H9 (cell line): Measurements from ENCODE around the gene SH3BP1. TPM values are rescaled to one million over a fixed set of nuclear protein-coding genes. Genes with fewer than 3 reads are reported as not detected.
A peak's percentile ranks its signal among the peaks of the same experiment; 100 is the strongest.

ENCODE experiments used
- DNase-seq: peaks from one replicate; pipeline ENCODE4 v3.0.0-alpha.2; 2017
- H2AFZ ChIP-seq: one replicate; pipeline ENCODE4 v1.6.1; 2013; ENCODE audit warnings: mild to moderate bottlenecking, low read length, control low read depth, moderate library complexity
- H2AK5ac ChIP-seq: 2 replicates; pipeline ENCODE4 v1.6.1; 2013; ENCODE audit warnings: low read length, control low read depth, mixed read lengths; ENCODE audit not compliant: insufficient read length
- H2BK120ac ChIP-seq: one replicate; pipeline ENCODE4 v1.6.1; 2013; ENCODE audit warnings: low read depth, mild to moderate bottlenecking, low read length, control low read depth, inconsistent platforms; ENCODE audit not compliant: poor library complexity, severe bottlenecking
- H2BK12ac ChIP-seq: 2 replicates; pipeline ENCODE4 v1.6.1; 2013; ENCODE audit warnings: low read length, control low read depth, mixed read lengths, low read depth; ENCODE audit not compliant: insufficient read length
- H2BK15ac ChIP-seq: 2 replicates; pipeline ENCODE4 v1.6.1; 2013; ENCODE audit warnings: low read depth, low read length, control low read depth
- H2BK20ac ChIP-seq: one replicate; pipeline ENCODE4 v1.6.1; 2013; ENCODE audit warnings: low read depth, mild to moderate bottlenecking, low read length, control low read depth, inconsistent platforms; ENCODE audit not compliant: poor library complexity, severe bottlenecking
- H2BK5ac ChIP-seq: 2 replicates; pipeline ENCODE4 v1.6.1; 2013; ENCODE audit warnings: low read length, control low read depth, mixed read lengths; ENCODE audit not compliant: insufficient read length
- H3K14ac ChIP-seq: 2 replicates; pipeline ENCODE4 v1.6.1; 2013; ENCODE audit warnings: low read length, control low read depth; ENCODE audit not compliant: insufficient read depth
- H3K18ac ChIP-seq: 2 replicates; pipeline ENCODE4 v1.6.1; 2013; ENCODE audit warnings: low read depth, mild to moderate bottlenecking, mixed read lengths, low read length, control low read depth; ENCODE audit not compliant: insufficient read length
- H3K23ac ChIP-seq: 2 replicates; pipeline ENCODE4 v1.6.1; 2013; ENCODE audit warnings: low read length, control low read depth, mixed read lengths, low read depth; ENCODE audit not compliant: insufficient read length
- H3K23me2 ChIP-seq: 2 replicates; pipeline ENCODE4 v1.6.1; 2013; ENCODE audit warnings: low read depth, mild to moderate bottlenecking, mixed read lengths, low read length, control low read depth; ENCODE audit not compliant: insufficient read length, poor library complexity, severe bottlenecking
- H3K27ac ChIP-seq: 2 replicates; pipeline ENCODE4 v1.5.1; 2013; ENCODE audit warnings: low read length, control low read depth, mixed read lengths, low read depth; ENCODE audit not compliant: insufficient read length
- H3K27me3 ChIP-seq: 2 replicates; pipeline ENCODE4 v1.6.1; 2013; ENCODE audit warnings: low read length, control low read depth, inconsistent platforms; ENCODE audit not compliant: insufficient read depth
- H3K4ac ChIP-seq: 2 replicates; pipeline ENCODE4 v1.6.1; 2013; ENCODE audit warnings: low read depth, mild to moderate bottlenecking, control low read depth, inconsistent platforms, low read length, moderate library complexity
- H3K4me1 ChIP-seq: 2 replicates; pipeline ENCODE4 v1.6.1; 2013; ENCODE audit warnings: low read length, control low read depth, inconsistent platforms; ENCODE audit not compliant: insufficient read depth
- H3K4me2 ChIP-seq: 2 replicates; pipeline ENCODE4 v1.6.1; 2013; ENCODE audit warnings: low read length, control low read depth, mixed read lengths; ENCODE audit not compliant: insufficient read length, insufficient read depth
- H3K56ac ChIP-seq: 2 replicates; pipeline ENCODE4 v1.6.1; 2013; ENCODE audit warnings: low read depth, mild to moderate bottlenecking, mixed read lengths, low read length, control low read depth; ENCODE audit not compliant: insufficient read length
- H3K79me1 ChIP-seq: 2 replicates; pipeline ENCODE4 v1.6.1; 2013; ENCODE audit warnings: low read depth, mild to moderate bottlenecking, moderate library complexity, low read length, control low read depth, inconsistent platforms; ENCODE audit not compliant: insufficient read depth, poor library complexity, severe bottlenecking
- H3K79me2 ChIP-seq: 2 replicates; pipeline ENCODE4 v1.6.1; 2013; ENCODE audit warnings: low read length, control low read depth, inconsistent platforms; ENCODE audit not compliant: insufficient read depth
- H3K9ac ChIP-seq: 2 replicates; pipeline ENCODE4 v1.6.1; 2013; ENCODE audit warnings: low read length, control low read depth, mixed read lengths; ENCODE audit not compliant: insufficient read length; ENCODE audit errors: extremely low read depth
- H3K9me3 ChIP-seq: one replicate; pipeline ENCODE4 v1.6.1; 2013; ENCODE audit warnings: low read depth, low read length, inconsistent platforms; ENCODE audit not compliant: control insufficient read depth
- H3T11ph ChIP-seq: one replicate; pipeline ENCODE4 v1.6.1; 2013; ENCODE audit warnings: mild to moderate bottlenecking, low read length, control low read depth, inconsistent platforms
- H4K20me1 ChIP-seq: one replicate; pipeline ENCODE4 v1.6.1; 2013; ENCODE audit not compliant: control insufficient read depth, insufficient read length, insufficient read depth
- H4K5ac ChIP-seq: 2 replicates; pipeline ENCODE4 v1.6.1; 2013; ENCODE audit warnings: low read depth, mild to moderate bottlenecking, mixed read lengths, low read length, control low read depth; ENCODE audit not compliant: insufficient read length
- H4K8ac ChIP-seq: replicated peaks from 2 replicates; pipeline ENCODE4 v1.6.1; 2013; ENCODE audit warnings: low read length, control low read depth, mixed read lengths, low read depth; ENCODE audit not compliant: insufficient read length
- H4K91ac ChIP-seq: 2 replicates; pipeline ENCODE4 v1.6.1; 2013; ENCODE audit warnings: low read depth, mild to moderate bottlenecking, moderate library complexity, mixed read lengths, low read length, control low read depth; ENCODE audit not compliant: insufficient read length
- H3K27ac Mint-ChIP-seq, 3 experiments: 2 replicates in 2 of 3; 3 replicates in 1 of 3; pipeline ENCODE4 v1.8.0; 2020 to 2021; ENCODE audit warnings: mixed read lengths in 3 of 3, mild to moderate bottlenecking in 1 of 3, moderate library complexity in 1 of 3
- H3K27me3 Mint-ChIP-seq: 2 replicates; pipeline ENCODE4 v1.8.0; 2021; ENCODE audit warnings: low read depth, mild to moderate bottlenecking, moderate library complexity, mixed read lengths
- H3K36me3 Mint-ChIP-seq, 3 experiments: 2 replicates in 2 of 3; 3 replicates in 1 of 3; pipeline ENCODE4 v1.8.0; 2020 to 2021; ENCODE audit warnings: low read depth in 3 of 3, mixed read lengths in 3 of 3; ENCODE audit not compliant: insufficient read depth in 1 of 3
- H3K4me1 Mint-ChIP-seq, 2 experiments: 2 replicates each; pipeline ENCODE4 v1.8.0; 2020; ENCODE audit warnings: mixed read lengths in 2 of 2
- H3K4me3 Mint-ChIP-seq, 2 experiments: 2 replicates in 1 of 2; 3 replicates in 1 of 2; pipeline ENCODE4 v1.8.0; 2020 to 2021; ENCODE audit warnings: mild to moderate bottlenecking in 2 of 2, mixed read lengths in 2 of 2, moderate library complexity in 1 of 2
- H3K9me3 Mint-ChIP-seq, 2 experiments: 2 replicates in 1 of 2; 3 replicates in 1 of 2; pipeline ENCODE4 v1.8.0; 2020; ENCODE audit warnings: mild to moderate bottlenecking in 2 of 2, mixed read lengths in 2 of 2, moderate library complexity in 1 of 2
- WGBS: extraction: QIAGEN DNeasy Blood & Tissue Kit; methylation state at CpG from one replicate; pipeline ENCODE4 v1.1.7; 2013; ENCODE audit warnings: missing lambda C conversion rate, low lambda C conversion rate, mixed read lengths; ENCODE audit not compliant: insufficient read length; ENCODE audit errors: extremely low coverage; 5-methylcytosine and 5-hydroxymethylcytosine counted together
- total RNA-seq: library from RNA; stranded (reverse); gene quantifications from 2 replicates; pipeline ENCODE4 v1.2.1, GENCODE V29; 2021
- TF ChIP-seq, protein P1 (sequence below): fragments of 200-600 bp; sonication (generic); conservative IDR thresholded peaks from 3 replicates; pipeline ENCODE4 v1.8.0; 2021; ENCODE audit warnings: antibody characterized with exemption, mild to moderate bottlenecking

Gene SH3BP1
- total RNA-seq, 1 experiment from 2014 or later = 33.6 TPM

DNA sequence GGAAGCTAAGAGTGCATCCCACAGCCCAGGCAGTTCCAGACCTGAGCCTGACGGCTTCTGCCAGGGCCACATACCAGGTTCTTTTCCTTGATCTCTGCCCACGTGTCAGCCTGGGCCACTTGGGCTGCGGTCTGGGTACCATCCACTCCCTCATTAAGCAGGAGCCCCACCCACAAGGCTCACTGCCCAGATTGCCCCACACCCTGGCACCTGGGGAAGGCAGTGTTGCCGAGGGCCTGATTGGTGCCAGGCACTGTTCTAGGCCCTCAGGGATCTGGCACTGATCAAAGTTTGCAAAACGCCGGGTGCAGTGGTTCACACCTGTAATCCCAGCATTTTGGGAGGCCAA lies 15.5 kb upstream of the SH3BP1 start:
- H3K4me3 Mint-ChIP-seq = no peak overlapping the region
- no peaks in the 10 kb centered on the region for H4K20me1 ChIP-seq
- H2BK15ac ChIP-seq = no peak overlapping the region
- H3K18ac ChIP-seq = no peak overlapping the region
- no peak overlapping the region for H2BK12ac ChIP-seq
- H2AK5ac ChIP-seq = no peak overlapping the region
- no CpG with 5 or more reads among the region's 6 CpGs for WGBS
- H3K9ac ChIP-seq = no peak overlapping the region
- no peak overlapping the region for H4K91ac ChIP-seq
- H2BK120ac ChIP-seq = no peak overlapping the region
- H3K36me3 Mint-ChIP-seq = peaks cover 3 to 35% (median 32%) of the 10 kb centered on the region in 3 experiments; a peak in 6 of 7 replicates
- no peak overlapping the region for H4K5ac ChIP-seq
- no peaks in the 10 kb centered on the region; the same call in 1 of the 2 replicates for H3K27me3 Mint-ChIP-seq
- no peak overlapping the region for H2BK5ac ChIP-seq
- no peak overlapping the region for H2BK20ac ChIP-seq
- H3K27me3 ChIP-seq = no peaks in the 10 kb centered on the region
- H3K14ac ChIP-seq = no peak overlapping the region; the same call in 1 of the 2 replicates
- H3K4me2 ChIP-seq = no peak overlapping the region
- no peak overlapping the region for H3K23ac ChIP-seq
- no peaks in the 10 kb centered on the region for H3K23me2 ChIP-seq
- no peaks in the 10 kb centered on the region for H3K79me1 ChIP-seq
- no peak overlapping the region for H3K56ac ChIP-seq
- H3K9me3 ChIP-seq = no peaks in the 10 kb centered on the region
- H3K4me1 Mint-ChIP-seq = peaks cover 2 to 5% of the 10 kb centered on the region in 2 experiments
- H4K8ac ChIP-seq = no peak overlapping the region
- peak overlapping the region in 1 of 3 experiments; percentile 61; a peak in 2 of 7 replicates for H3K27ac Mint-ChIP-seq
- no peak overlapping the region for H3K27ac ChIP-seq
- H3K9me3 Mint-ChIP-seq = no peaks in the 10 kb centered on the region; a peak in 1 of 5 replicates
- H3K4ac ChIP-seq = no peak overlapping the region
- no peak overlapping the region for H3T11ph ChIP-seq
- peaks cover 2% of the 10 kb centered on the region; the same call in 1 of the 2 replicates for H3K4me1 ChIP-seq
- H3K79me2 ChIP-seq = no peaks in the 10 kb centered on the region
- no peak for DNase-seq
- H2AFZ ChIP-seq = no peak overlapping the region
- TF ChIP-seq, protein P1, sequence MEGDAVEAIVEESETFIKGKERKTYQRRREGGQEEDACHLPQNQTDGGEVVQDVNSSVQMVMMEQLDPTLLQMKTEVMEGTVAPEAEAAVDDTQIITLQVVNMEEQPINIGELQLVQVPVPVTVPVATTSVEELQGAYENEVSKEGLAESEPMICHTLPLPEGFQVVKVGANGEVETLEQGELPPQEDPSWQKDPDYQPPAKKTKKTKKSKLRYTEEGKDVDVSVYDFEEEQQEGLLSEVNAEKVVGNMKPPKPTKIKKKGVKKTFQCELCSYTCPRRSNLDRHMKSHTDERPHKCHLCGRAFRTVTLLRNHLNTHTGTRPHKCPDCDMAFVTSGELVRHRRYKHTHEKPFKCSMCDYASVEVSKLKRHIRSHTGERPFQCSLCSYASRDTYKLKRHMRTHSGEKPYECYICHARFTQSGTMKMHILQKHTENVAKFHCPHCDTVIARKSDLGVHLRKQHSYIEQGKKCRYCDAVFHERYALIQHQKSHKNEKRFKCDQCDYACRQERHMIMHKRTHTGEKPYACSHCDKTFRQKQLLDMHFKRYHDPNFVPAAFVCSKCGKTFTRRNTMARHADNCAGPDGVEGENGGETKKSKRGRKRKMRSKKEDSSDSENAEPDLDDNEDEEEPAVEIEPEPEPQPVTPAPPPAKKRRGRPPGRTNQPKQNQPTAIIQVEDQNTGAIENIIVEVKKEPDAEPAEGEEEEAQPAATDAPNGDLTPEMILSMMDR = no peak
